Adrenal gland (tissue), 12 donors: ENCODE measurements around the gene THRSP. TPM values are rescaled to one million over a fixed set of nuclear protein-coding genes. Genes with fewer than 3 reads are reported as not detected.

Experiments used
- DNase-seq, 7 donors: peaks; one replicate each; pipeline ENCODE4 v3.0.0-alpha.2; 2019 to 2020
- H3K27ac ChIP-seq, 5 donors: fragments of 200-600 bp; sonication (generic) in 4 of 5; 1 replicate in 3 of 5; 2 replicates in 2 of 5; pipeline versions ENCODE4 v1.5.1 to v1.8.0; 2016 to 2020; ENCODE audit warnings: mild to moderate bottlenecking in 1 of 5
- H3K27me3 ChIP-seq: fragments of 200-600 bp; 2 replicates; pipeline ENCODE4 v1.8.0; 2021
- H3K36me3 ChIP-seq, 2 donors: fragments of 200-600 bp; replicated peaks in 1 of 2; 1 replicate in 1 of 2; 2 replicates in 1 of 2; pipeline versions ENCODE4 v1.5.1 to v1.8.0; 2018 to 2022
- H3K4me1 ChIP-seq, 2 donors: fragments of 200-600 bp; replicated peaks in 1 of 2; 1 replicate in 1 of 2; 2 replicates in 1 of 2; pipeline versions ENCODE4 v1.5.1 to v1.8.0; 2018 to 2021
- H3K4me3 ChIP-seq, 4 donors: fragments of 200-600 bp; sonication (generic) in 3 of 4; one replicate each; pipeline ENCODE4 v1.5.1; 2016 to 2018
- H3K9me3 ChIP-seq, 3 donors: fragments of 200-600 bp; sonication (generic) in 1 of 3; replicated peaks in 1 of 3; 1 replicate in 2 of 3; 2 replicates in 1 of 3; pipeline versions ENCODE4 v1.5.1 to v1.8.0; 2016 to 2021
- CTCF ChIP-seq, 6 experiments: fragments of 450-650 bp in 4 of 6; fragments of 200-600 bp in 2 of 6; sonication (generic) in 1 of 6; IDR thresholded peaks; 1 replicate in 5 of 6; 2 replicates in 1 of 6; pipeline versions ENCODE4 v1.5.1 to v1.8.0; 2016 to 2021; ENCODE audit warnings: antibody characterized with exemption in 6 of 6, mild to moderate bottlenecking in 2 of 6, moderate library complexity in 1 of 6
- POLR2A ChIP-seq, 2 donors: fragments of 450-650 bp; IDR thresholded peaks; one replicate each; pipeline ENCODE4 v1.6.1; 2017; ENCODE audit warnings: antibody characterized with exemption in 2 of 2, mild to moderate bottlenecking in 2 of 2, moderate library complexity in 1 of 2
- WGBS, 4 donors: extraction: QIAGEN DNeasy Blood & Tissue Kit in 2 of 4; methylation state at CpG; one replicate each; pipeline versions ENCODE4 v1.1.5 to v1.1.7; 2013 to 2017; 5-methylcytosine and 5-hydroxymethylcytosine counted together
- intact Hi-C, 2 donors: fragments of 100-400 bp; cut with DNase I; formaldehyde crosslinking; loops; one replicate each; pipeline versions ENCODE4 v1.14.1 to v1.15.0; 2022 to 2023
- polyA plus RNA-seq, 3 donors: library from polyadenylated mRNA; stranded (reverse); fragments of 200-250 nt in 2 of 3; fragments of 350-450 nt in 1 of 3; fragmentation: Illumina TruSeq in 1 of 3; extraction: RNeasy Lipid Tissue Mini Kit (QIAGEN cat#74804) in 1 of 3; gene quantifications; one replicate each; pipeline ENCODE4 v1.2.3, GENCODE V29; 2013 to 2014
- total RNA-seq, 9 donors: library from RNA; depleted of rRNA in 4 of 9; stranded (reverse); fragments of >200 nt in 4 of 9; fragments of 120-200 nt in 1 of 9; fragmentation: NEBNext Ultra II Directional in 1 of 9; extraction: Animal tissue kit (Norgen Biotek cat#: 25700) in 1 of 9; gene quantifications; one replicate each; pipeline versions ENCODE4 v1.1.0 to v1.2.4, GENCODE V29; 2013 to 2023
- donor health status: healthy with polysubstance abuse.
- donor health status: Bipolar disorder and iron deficiency.
- donor health status: DM: yes; HTN: yes; CAD: no.
- donor health status: DM: no; HTN: no; CAD: no.
- donor health status: DM: no; HTN: no; CAD: no.
- donor health status: DM: yes; HTN: yes; CAD: no.

The THRSP gene
- total and polyA plus RNA-seq, 12 donors, result 0.22 to 64.5 (median 1.3) TPM; not detected in 1

- DNase-seq, result peak in 5 of 7 donors; percentile 28 to 60 (median 43)
- WGBS, 4 donors, result 30 to 48% (median 39%) methylated on average over 4 of the region's 4 CpGs
- no peak for TF ChIP-seq POLR2A (IDR thresholded peaks at IDR 0.05)
- TF ChIP-seq CTCF (IDR thresholded peaks at IDR 0.05), result no peak
Measured at GRCh38 chr11:78061921-78062311, 1.7 kb upstream of the THRSP start.

GRCh38 chr11:78062671-78063070 is 990 bp upstream of the THRSP start:
- Histone ChIP-seq H3K36me3 (peaks cover 0 to 4% of the 10 kb centered on the region in 2 donors), H3K4me3 (no peak overlapping the region), H3K9me3 (no peaks in the 10 kb centered on the region), H3K27me3 (no peaks in the 10 kb centered on the region), H3K4me1 (peaks cover 21 to 26% of the 10 kb centered on the region in 2 donors), H3K27ac (peak overlapping the region in 3 of 5 donors; percentile 18 to 80 (median 19))
- 57 to 72% (median 67%) methylated on average over 2 of the region's 2 CpGs for WGBS, 4 donors
- intact Hi-C loops, result no loop called here
- TF ChIP-seq CTCF (IDR thresholded peaks at IDR 0.05) (no peak), POLR2A (IDR thresholded peaks at IDR 0.05) (no peak)
- no peak for DNase-seq

More at GRCh38 chr11:78061921-78062311, 1.7 kb upstream of the THRSP start:
- Histone ChIP-seq H3K4me3 (no peak overlapping the region), H3K9me3 (no peaks in the 10 kb centered on the region), H3K4me1 (peaks cover 21 to 26% of the 10 kb centered on the region in 2 donors), H3K27me3 (no peaks in the 10 kb centered on the region), H3K27ac (peak overlapping the region; percentile 54 to 87 (median 66)), H3K36me3 (no peaks in the 10 kb centered on the region)
- intact Hi-C loops, result no loop called here

- H3K27ac ChIP-seq, result no peak overlapping the region
- H3K9me3 ChIP-seq, result no peaks in the 10 kb centered on the region
- intact Hi-C loops, result no loop called here
- H3K27me3 ChIP-seq, result no peaks in the 10 kb centered on the region
- DNase-seq, result no peak
- H3K36me3 ChIP-seq, result peaks cover 0 to 24% of the 10 kb centered on the region in 2 donors
- 91 to 100% (median 94%) methylated on average over 2 of the region's 2 CpGs for WGBS, 4 donors
- no peak overlapping the region for H3K4me3 ChIP-seq
- H3K4me1 ChIP-seq, result peaks cover 21 to 26% of the 10 kb centered on the region in 2 donors
- TF ChIP-seq CTCF (IDR thresholded peaks at IDR 0.05), result no peak
- no peak for TF ChIP-seq POLR2A (IDR thresholded peaks at IDR 0.05)
Measured at GRCh38 chr11:78065203-78065602, 1.5 kb downstream of the THRSP start.

- H3K36me3 ChIP-seq, result peaks cover 0 to 36% of the 10 kb centered on the region in 2 donors
Measured at GRCh38 chr11:78066471-78066870, 2.8 kb downstream of the THRSP start.

More at GRCh38 chr11:78066471-78066870, 2.8 kb downstream of the THRSP start:
- no peaks in the 10 kb centered on the region for H3K27me3 ChIP-seq
- H3K27ac ChIP-seq, result no peak overlapping the region
- H3K9me3 ChIP-seq, result no peaks in the 10 kb centered on the region
- H3K4me3 ChIP-seq, result no peak overlapping the region
- DNase-seq, result no peak
- no peak for TF ChIP-seq CTCF (IDR thresholded peaks at IDR 0.05)
- intact Hi-C loops, result no loop called here
- peaks cover 11 to 19% of the 10 kb centered on the region in 2 donors for H3K4me1 ChIP-seq
- 60 to 77% (median 67%) methylated on average over 2 of the region's 2 CpGs for WGBS, 4 donors
